HuH-7 (cell line): Measurements from ENCODE around the gene COA1.
"Not testable (repeated sequence)": the region's sequence is repeated elsewhere in the genome, so short reads cannot be mapped to it uniquely, and the experiment has no call there.

Source experiments
- DNase-seq: peaks from one replicate; pipeline ENCODE4 v3.0.0; 2011; ENCODE audit warnings: low spot score

Gene COA1

GRCh38 chr7:43687866-43688265, 41.5 kb downstream of the COA1 start:
- not testable (repeated sequence) for DNase-seq

- no peak for DNase-seq
Measured at GRCh38 chr7:43686991-43687390, 42.3 kb downstream of the COA1 start.

- DNase-seq, result no peak
Measured at GRCh38 chr7:43680736-43681135, 48.6 kb downstream of the COA1 start.

- DNase-seq, result no peak
Measured at GRCh38 chr7:43679210-43680068, 49.9 kb downstream of the COA1 start.

- DNase-seq, result no peak
Measured at GRCh38 chr7:43678315-43678714, 51.0 kb downstream of the COA1 start.

- no peak for DNase-seq
Measured at GRCh38 chr7:43677864-43678263, 51.5 kb downstream of the COA1 start.

- DNase-seq, result no peak
Measured at GRCh38 chr7:43674559-43675436, 54.5 kb downstream of the COA1 start.

- not testable (repeated sequence) for DNase-seq
Measured at GRCh38 chr7:43673243-43673976, 55.9 kb downstream of the COA1 start.

- no peak for DNase-seq
Measured at GRCh38 chr7:43671521-43671920, 57.8 kb downstream of the COA1 start.

- DNase-seq, result no peak
Measured at GRCh38 chr7:43669286-43670081, 59.8 kb downstream of the COA1 start.

- no peak for DNase-seq
Measured at GRCh38 chr7:43668035-43668434, 61.3 kb downstream of the COA1 start.

- no peak for DNase-seq
Measured at GRCh38 chr7:43666938-43667337, 62.4 kb downstream of the COA1 start.

GRCh38 chr7:43664681-43665080, 64.6 kb downstream of the COA1 start:
- no peak for DNase-seq

GRCh38 chr7:43660141-43660540, 69.2 kb downstream of the COA1 start:
- no peak for DNase-seq

- DNase-seq, result no peak
Measured at GRCh38 chr7:43659549-43659896, 69.8 kb downstream of the COA1 start.

- DNase-seq, result no peak
Measured at GRCh38 chr7:43658718-43659548, 70.4 kb downstream of the COA1 start.

- DNase-seq, result no peak
Measured at GRCh38 chr7:43656997-43657396, 72.3 kb downstream of the COA1 start.

- DNase-seq, result no peak
Measured at GRCh38 chr7:43655584-43655983, 73.7 kb downstream of the COA1 start.

GRCh38 chr7:43653891-43654504, 75.3 kb downstream of the COA1 start:
- no peak for DNase-seq

- no peak for DNase-seq
Measured at GRCh38 chr7:43653466-43653865, 75.9 kb downstream of the COA1 start.
